ENCODE measurements around the gene EDC4. TPM values are rescaled to one million over a fixed set of nuclear protein-coding genes. Genes with fewer than 3 reads are reported as not detected.
A peak's percentile ranks its signal among the peaks of the same experiment; 100 is the strongest.

EDC4 gene
- total and polyA plus RNA-seq, 2 experiments from 2014 or later: 39.6 to 98.5 TPM

- H3K9me3 Mint-ChIP-seq: no peaks in the 10 kb centered on the region
- peaks cover 33% of the 10 kb centered on the region for H3K36me3 Mint-ChIP-seq (ENCODE audit: low read depth)
- Histone ChIP-seq H3K4me3 (no peak overlapping the region), H3K36me3 (ENCODE audit: insufficient read depth) (0 out of 2 replicates have a peak, but pooled peaks cover 2% of the 10 kb centered on the region), H3K4me1 (ENCODE audit: insufficient read depth) (peaks cover 18% of the 10 kb centered on the region), H3K9me2 (ENCODE audit: insufficient read depth) (no peaks in the 10 kb centered on the region), H3K79me2 (replicated peaks; ENCODE audit: insufficient read depth) (peaks cover 100% of the 10 kb centered on the region), H3K27me3 (ENCODE audit: insufficient read depth) (no peaks in the 10 kb centered on the region), H3F3A (replicated peaks; ENCODE audit: low read depth) (no peaks in the 10 kb centered on the region; the same call in 1 of the 2 replicates), H3K4me2 (peak overlapping the region; percentile 23; the same call in 1 of the 2 replicates), H3K27ac (ENCODE audit: low read depth) (peak overlapping the region; percentile 75), H4K20me1 (replicated peaks; ENCODE audit: insufficient read depth) (peaks cover 79% of the 10 kb centered on the region), H2AFZ (no peak overlapping the region)
- H3K27me3 Mint-ChIP-seq (ENCODE audit: insufficient read depth, low read depth, poor library complexity): peaks cover 4% of the 10 kb centered on the region
- TF ChIP-seq NANOG (IDR thresholded peaks at IDR 0.05; ENCODE audit: borderline replicate concordance): no peak
- no peak for TF ChIP-seq CREB1 (CRISPR knock-in tag; IDR thresholded peaks at IDR 0.05; ENCODE audit: low read depth)
- TF ChIP-seq POLR2AphosphoS5 (IDR thresholded peaks at IDR 0.05; ENCODE audit: low read depth): no peak
- TF ChIP-seq, protein P1, sequence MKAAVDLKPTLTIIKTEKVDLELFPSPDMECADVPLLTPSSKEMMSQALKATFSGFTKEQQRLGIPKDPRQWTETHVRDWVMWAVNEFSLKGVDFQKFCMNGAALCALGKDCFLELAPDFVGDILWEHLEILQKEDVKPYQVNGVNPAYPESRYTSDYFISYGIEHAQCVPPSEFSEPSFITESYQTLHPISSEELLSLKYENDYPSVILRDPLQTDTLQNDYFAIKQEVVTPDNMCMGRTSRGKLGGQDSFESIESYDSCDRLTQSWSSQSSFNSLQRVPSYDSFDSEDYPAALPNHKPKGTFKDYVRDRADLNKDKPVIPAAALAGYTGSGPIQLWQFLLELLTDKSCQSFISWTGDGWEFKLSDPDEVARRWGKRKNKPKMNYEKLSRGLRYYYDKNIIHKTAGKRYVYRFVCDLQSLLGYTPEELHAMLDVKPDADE (IDR thresholded peaks at IDR 0.05): no peak
- no peak for TF ChIP-seq ZNF114 (CRISPR knock-in tag; IDR thresholded peaks at IDR 0.05)
- TF ChIP-seq STAT1 (IDR thresholded peaks at IDR 0.05; ENCODE audit: unreplicated experiment): no peak
- no peak for TF ChIP-seq ZNF331 (CRISPR knock-in tag; IDR thresholded peaks at IDR 0.05; ENCODE audit: low read depth)
- no peak for TF ChIP-seq EZH2phosphoT487 (IDR thresholded peaks at IDR 0.05; ENCODE audit: unreplicated experiment)
- TF ChIP-seq, protein P2, sequence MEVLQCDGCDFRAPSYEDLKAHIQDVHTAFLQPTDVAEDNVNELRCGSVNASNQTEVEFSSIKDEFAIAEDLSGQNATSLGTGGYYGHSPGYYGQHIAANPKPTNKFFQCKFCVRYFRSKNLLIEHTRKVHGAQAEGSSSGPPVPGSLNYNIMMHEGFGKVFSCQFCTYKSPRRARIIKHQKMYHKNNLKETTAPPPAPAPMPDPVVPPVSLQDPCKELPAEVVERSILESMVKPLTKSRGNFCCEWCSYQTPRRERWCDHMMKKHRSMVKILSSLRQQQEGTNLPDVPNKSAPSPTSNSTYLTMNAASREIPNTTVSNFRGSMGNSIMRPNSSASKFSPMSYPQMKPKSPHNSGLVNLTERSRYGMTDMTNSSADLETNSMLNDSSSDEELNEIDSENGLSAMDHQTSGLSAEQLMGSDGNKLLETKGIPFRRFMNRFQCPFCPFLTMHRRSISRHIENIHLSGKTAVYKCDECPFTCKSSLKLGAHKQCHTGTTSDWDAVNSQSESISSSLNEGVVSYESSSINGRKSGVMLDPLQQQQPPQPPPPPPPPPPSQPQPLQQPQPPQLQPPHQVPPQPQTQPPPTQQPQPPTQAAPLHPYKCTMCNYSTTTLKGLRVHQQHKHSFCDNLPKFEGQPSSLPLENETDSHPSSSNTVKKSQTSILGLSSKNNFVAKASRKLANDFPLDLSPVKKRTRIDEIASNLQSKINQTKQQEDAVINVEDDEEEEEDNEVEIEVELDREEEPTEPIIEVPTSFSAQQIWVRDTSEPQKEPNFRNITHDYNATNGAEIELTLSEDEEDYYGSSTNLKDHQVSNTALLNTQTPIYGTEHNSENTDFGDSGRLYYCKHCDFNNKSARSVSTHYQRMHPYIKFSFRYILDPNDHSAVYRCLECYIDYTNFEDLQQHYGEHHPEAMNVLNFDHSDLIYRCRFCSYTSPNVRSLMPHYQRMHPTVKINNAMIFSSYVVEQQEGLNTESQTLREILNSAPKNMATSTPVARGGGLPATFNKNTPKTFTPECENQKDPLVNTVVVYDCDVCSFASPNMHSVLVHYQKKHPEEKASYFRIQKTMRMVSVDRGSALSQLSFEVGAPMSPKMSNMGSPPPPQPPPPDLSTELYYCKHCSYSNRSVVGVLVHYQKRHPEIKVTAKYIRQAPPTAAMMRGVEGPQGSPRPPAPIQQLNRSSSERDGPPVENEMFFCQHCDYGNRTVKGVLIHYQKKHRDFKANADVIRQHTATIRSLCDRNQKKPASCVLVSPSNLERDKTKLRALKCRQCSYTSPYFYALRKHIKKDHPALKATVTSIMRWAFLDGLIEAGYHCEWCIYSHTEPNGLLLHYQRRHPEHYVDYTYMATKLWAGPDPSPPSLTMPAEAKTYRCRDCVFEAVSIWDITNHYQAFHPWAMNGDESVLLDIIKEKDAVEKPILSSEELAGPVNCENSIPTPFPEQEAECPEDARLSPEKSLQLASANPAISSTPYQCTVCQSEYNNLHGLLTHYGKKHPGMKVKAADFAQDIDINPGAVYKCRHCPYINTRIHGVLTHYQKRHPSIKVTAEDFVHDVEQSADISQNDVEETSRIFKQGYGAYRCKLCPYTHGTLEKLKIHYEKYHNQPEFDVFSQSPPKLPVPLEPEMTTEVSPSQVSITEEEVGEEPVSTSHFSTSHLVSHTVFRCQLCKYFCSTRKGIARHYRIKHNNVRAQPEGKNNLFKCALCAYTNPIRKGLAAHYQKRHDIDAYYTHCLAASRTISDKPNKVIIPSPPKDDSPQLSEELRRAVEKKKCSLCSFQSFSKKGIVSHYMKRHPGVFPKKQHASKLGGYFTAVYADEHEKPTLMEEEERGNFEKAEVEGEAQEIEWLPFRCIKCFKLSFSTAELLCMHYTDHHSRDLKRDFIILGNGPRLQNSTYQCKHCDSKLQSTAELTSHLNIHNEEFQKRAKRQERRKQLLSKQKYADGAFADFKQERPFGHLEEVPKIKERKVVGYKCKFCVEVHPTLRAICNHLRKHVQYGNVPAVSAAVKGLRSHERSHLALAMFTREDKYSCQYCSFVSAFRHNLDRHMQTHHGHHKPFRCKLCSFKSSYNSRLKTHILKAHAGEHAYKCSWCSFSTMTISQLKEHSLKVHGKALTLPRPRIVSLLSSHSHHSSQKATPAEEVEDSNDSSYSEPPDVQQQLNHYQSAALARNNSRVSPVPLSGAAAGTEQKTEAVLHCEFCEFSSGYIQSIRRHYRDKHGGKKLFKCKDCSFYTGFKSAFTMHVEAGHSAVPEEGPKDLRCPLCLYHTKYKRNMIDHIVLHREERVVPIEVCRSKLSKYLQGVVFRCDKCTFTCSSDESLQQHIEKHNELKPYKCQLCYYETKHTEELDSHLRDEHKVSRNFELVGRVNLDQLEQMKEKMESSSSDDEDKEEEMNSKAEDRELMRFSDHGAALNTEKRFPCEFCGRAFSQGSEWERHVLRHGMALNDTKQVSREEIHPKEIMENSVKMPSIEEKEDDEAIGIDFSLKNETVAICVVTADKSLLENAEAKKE (CRISPR knock-in tag; IDR thresholded peaks at IDR 0.05): no peak
- no peak for TF ChIP-seq EZH2 (IDR thresholded peaks at IDR 0.05; ENCODE audit: low read depth, unreplicated experiment)
- TF ChIP-seq JUNB (IDR thresholded peaks at IDR 0.05; ENCODE audit: unreplicated experiment): no peak
- TF ChIP-seq REST (IDR thresholded peaks at IDR 0.05; ENCODE audit: unreplicated experiment): no peak
- TF ChIP-seq, protein P3, sequence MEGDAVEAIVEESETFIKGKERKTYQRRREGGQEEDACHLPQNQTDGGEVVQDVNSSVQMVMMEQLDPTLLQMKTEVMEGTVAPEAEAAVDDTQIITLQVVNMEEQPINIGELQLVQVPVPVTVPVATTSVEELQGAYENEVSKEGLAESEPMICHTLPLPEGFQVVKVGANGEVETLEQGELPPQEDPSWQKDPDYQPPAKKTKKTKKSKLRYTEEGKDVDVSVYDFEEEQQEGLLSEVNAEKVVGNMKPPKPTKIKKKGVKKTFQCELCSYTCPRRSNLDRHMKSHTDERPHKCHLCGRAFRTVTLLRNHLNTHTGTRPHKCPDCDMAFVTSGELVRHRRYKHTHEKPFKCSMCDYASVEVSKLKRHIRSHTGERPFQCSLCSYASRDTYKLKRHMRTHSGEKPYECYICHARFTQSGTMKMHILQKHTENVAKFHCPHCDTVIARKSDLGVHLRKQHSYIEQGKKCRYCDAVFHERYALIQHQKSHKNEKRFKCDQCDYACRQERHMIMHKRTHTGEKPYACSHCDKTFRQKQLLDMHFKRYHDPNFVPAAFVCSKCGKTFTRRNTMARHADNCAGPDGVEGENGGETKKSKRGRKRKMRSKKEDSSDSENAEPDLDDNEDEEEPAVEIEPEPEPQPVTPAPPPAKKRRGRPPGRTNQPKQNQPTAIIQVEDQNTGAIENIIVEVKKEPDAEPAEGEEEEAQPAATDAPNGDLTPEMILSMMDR (conservative IDR thresholded peaks at IDR 0.05; ENCODE audit: low read depth in 2 of 2): no peak
- H3K4me3 Mint-ChIP-seq: peak overlapping the region; percentile 10; the same call in 1 of the 3 replicates
- DNase-seq (ENCODE audit: low spot score): no peak
- peak overlapping the region; percentile 75 for H3K27ac Mint-ChIP-seq
- peaks cover 36% of the 10 kb centered on the region for H3K4me1 Mint-ChIP-seq
- ATAC-seq: no peak
Observed at GRCh38 chr16:67856927-67857546, 15.8 kb upstream of the EDC4 start.

Measured in GM23338 (cell line).